Myocyte (in vitro differentiated cells): Measurements from ENCODE around the gene FAHD2B. TPM values are rescaled to one million over a fixed set of nuclear protein-coding genes. Genes with fewer than 3 reads are reported as not detected.
"Not testable (repeated sequence)": the region's sequence is repeated elsewhere in the genome, so short reads cannot be mapped to it uniquely, and the experiment has no call there.

Source experiments
- DNase-seq: peaks from one replicate; pipeline ENCODE4 v3.0.0-alpha.2; 2012; ENCODE audit warnings: low read depth
- polyA plus RNA-seq: library from polyadenylated mRNA; unstranded; fragments of >200 nt; gene quantifications from one replicate; pipeline ENCODE4 v1.2.1, GENCODE V29; 2012; ENCODE audit warnings: missing spikeins
- total RNA-seq: library from RNA; depleted of rRNA; stranded (reverse); fragments of >200 nt; gene quantifications from 2 replicates; pipeline ENCODE4 v1.2.3, GENCODE V29; 2014

The FAHD2B gene, protein sequence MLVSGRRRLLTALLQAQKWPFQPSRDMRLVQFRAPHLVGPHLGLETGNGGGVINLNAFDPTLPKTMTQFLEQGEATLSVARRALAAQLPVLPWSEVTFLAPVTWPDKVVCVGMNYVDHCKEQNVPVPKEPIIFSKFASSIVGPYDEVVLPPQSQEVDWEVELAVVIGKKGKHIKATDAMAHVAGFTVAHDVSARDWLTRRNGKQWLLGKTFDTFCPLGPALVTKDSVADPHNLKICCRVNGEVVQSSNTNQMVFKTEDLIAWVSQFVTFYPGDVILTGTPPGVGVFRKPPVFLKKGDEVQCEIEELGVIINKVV
- 0.47 and 1.3 TPM in 2 replicates for total RNA-seq
- 1.7 TPM for polyA plus RNA-seq

DNA sequence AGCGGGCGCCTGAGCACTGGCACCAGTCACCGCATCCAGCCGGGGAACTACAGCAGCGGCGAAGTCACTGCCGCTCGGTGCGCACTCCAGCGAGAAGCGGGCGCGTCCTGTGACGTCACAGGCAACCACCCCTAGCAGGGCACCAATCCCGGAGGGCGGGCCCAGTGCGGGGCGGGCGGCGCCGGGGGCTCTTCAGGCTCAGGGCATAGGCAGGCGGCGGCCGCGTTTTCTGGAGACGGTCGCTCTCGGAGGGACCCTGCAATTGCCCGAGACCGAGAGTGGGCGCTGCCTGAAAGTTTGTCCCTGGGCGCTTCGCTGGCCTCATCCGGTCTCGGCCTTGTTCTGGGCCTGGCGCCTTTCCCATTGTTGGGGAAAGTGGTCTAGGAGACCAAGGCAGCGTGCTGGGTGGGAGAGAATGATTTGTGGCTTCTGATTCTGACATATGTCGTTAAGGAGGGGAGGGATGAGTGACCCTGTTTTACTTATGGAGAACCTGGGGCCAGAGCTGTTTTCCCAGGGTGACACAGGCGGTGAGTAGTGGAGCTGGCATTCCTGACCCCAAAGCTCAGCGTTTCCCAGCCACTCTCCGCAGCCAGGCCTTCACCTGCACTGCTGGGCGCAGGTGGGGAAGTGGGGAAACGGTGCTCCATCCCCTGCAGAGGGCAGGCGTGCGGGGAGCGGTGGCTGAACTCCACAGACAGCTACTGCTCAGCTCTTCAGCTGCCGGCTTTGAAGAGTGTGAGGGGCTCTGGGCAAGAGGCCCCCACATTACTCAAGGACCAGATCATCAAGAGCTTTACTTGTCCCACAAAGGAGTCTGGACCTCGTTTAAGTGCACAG lies at the start of gene FAHD2B:
Gene FAHD2B, minus strand, starts transcription at position 111 of the 840 bp plus-strand sequence. CDS start 3,176 bp downstream, outside the sequence.
- peak; percentile 55 for DNase-seq

DNA sequence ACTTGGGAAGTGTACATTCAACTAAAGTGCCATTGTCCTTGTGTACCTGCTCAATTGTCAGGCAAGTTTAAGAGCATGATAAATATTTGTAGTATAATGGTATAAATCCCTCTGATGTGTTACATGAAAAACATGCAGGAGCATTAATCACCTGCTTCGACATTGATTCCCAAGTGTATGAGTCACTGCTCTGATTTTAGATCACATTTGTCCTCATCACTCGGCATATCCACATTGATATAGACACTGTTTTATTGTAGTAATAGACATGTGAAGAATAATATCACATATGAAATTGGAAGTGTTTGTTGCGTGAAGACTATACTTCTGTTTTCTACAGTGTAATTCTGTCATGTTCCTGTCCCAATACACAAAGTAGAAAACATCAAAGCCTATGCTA lies 49.3 kb upstream of the FAHD2B start:
- DNase-seq = peak; percentile 51

DNA sequence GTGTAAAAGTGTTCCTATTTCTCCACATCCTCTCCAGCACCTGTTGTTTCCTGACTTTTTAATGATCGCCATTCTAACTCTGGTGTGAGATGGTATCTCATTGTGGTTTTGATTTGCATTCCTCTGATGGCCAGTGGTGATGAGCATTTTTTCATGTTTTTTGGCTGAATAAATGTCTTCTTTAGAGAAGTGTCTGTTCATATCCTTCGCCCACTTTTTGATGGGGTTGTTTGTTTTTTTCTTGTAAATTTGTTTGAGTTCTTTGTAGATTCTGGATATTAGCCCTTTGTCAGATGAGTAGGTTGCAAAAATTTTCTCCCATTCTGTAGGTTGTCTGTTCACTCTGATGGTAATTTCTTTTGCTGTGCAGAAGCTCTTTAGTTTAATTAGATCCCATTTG lies 34.4 kb upstream of the FAHD2B start:
- DNase-seq = not testable (repeated sequence)

DNA sequence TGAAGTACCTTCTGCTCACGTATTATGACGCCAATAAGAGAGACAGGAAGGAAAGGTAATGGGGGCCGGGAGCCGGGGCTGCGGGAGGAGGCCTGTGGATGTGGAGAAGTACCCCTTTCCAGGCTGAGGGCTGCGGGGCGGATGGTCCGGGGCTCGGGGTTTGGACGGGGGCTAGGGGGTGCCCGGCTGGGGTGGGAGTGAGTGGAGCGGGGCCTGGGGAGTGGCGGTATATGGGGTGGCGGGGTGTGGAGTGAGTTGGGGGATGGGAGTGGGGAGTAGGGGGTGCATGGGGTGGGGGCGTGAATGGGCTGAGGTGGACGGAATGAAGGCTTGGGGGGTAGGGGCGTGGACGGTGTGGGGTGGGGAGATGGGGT lies 19.2 kb upstream of the FAHD2B start:
- DNase-seq = not testable (repeated sequence)

DNA sequence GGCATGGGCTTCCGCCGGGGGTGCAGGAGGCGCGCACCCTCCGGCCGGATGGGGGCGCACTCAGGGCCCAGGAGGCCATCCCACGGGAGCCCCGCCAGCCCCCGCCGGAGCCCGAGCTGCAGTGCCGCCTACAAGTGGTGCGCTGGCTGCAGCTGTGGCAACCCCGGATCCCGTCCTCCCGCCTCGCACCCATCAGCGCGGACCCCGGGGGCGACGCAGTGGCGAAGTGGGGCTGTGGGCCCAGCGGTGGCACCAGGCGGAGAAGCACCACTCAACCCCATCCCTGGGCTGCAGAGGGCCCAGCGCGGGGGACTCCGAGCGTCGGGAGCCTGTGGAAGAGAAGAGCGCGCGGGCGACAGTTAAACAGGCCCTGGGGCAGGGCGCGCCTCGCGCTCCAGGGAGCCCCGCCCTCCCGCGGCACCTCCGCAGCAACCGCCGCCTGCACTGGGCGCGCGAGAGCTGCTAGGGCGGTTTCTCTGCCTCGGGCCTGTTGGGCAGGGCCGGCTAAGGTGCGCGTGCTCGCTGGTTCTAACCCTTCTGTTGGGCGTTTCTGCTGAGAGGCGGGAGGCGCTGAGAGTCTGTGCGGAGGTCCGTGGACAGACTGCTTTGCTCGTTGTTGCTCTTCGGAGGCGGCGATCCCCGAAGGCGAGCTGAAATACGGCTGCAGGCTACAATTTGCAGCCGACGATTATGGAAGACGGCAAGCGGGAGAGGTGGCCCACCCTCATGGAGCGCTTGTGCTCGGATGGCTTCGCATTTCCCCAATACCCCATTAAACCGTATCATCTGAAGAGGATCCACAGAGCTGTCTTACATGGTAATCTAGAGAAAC lies 18.6 kb upstream of the FAHD2B start, which contains the start of gene ANKRD36:
Gene ANKRD36, plus strand, starts transcription at position 104 of the 832 bp plus-strand sequence. Its CDS starts 587 bp downstream, at position 691.
- peak; percentile 84 for DNase-seq

DNA sequence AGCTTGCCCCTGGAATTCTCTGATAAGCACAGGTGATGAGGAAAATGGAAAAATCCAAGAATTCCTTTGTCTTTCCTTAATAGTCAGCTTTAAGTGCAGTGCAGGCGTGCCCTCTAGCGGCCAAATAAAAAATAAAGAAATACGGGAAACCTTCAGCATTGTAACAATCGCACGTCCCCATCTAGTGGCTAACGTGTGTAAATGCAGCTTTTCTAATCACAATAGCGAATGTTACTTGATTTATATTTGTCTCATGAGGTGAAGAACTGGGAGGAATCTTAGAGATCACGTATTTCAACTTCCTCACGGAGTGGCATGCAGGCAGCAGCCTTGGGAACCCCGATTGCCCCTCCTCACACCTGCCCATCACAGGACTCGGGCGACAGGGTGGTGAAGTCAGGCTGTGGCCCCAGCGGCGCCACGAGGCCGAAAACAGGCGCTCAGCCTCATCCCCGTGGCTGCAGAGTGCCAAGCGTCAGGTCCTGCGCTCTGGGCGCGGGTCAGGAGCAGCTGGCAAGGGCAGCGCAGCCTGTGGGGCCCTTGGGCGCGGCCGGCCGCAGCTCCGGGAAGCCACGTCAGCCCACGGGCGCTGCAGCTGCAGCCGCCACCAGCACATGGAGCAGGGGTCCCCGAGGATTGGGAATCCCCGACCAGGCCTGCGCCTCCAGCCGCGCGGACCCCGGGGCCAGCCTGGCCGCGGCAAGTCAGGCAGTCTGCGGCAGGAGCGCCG lies 17.8 kb upstream of the FAHD2B start:
- DNase-seq = peak; percentile 71

DNA sequence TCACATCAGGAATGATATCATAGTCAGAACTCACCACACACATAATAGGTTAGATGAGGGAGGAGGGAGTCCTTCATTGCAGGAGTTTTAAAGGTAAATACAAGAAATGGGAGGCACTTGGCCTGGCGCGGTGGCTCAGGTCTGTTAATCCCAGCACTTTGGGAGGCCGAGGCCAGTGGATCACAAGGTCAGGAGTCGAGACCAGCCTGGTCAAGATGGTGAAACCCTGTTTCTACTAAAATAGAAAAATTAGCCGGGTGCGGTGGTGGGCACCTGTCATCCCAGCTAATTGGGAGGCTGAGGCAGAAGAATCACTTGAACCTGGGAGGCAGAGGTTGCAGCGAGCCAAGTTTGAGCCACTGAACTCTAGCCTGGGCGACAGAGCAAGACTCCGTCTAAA lies 16.6 kb upstream of the FAHD2B start:
- DNase-seq = not testable (repeated sequence)

DNA sequence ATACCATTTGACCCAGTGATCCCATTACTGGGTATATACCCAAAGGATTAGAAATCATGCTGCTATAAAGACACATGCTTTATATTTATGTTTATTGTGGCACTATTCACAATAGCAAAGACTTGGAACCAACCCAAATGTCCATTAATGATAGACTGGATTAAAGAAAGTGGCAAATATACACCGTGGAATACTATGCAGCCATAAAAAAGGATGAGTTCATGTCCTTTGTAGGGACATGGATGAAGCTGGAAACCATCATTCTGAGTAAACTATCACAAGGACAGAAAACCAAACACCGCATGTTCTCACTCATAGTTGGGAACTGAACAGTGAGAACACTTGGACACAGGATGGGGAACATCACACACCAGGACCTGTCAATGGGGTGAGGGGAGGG lies 12.2 kb upstream of the FAHD2B start:
- not testable (repeated sequence) for DNase-seq

DNA sequence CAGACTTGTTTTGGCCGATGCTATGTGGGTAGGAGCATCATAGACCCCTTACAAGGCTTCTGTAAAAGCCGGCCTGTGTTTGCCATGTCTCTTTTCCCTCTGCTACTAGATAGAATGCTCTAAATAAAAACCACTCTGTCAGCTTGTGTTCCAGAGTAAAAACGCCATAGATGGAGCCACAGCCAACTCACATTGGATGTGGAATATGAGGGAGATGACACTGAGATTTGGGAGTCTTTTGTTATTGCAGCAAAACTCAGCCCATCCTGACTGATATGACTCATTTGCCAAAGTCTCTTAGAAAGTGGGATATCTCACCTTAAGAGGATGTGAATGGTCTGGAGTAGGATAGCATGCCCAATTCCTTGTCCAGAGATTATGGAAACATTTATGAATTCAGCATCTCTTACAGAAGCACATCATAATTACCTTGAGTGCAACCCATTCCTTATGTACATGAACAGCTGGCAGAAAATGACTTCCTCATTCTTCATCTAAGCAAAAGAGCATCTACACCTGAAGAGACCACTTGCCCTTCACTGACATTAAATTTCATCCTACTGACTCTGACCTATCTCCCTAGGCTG lies 4.2 kb upstream of the FAHD2B start:
- DNase-seq = not testable (repeated sequence)

DNA sequence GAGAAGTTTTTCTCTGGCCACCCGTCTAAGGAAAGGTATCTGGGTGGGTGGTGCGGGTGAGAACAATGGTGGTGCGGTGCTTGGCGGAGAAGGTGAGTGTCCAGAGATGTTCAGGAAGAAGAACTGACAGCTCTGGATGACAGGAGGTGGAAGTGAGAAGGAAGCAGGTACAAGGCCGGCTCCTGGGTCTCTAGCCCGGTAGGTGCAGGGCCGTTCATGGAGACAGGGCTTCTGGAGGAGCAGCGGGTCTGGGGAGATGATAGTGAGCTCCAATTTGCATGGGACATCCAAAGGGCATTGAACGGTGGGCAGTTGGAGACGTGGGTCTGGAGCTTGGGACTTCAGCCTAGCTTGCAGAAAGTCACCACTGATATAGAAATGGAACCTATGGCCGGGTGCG lies 979 bp upstream of the FAHD2B start:
- DNase-seq = no peak

DNA sequence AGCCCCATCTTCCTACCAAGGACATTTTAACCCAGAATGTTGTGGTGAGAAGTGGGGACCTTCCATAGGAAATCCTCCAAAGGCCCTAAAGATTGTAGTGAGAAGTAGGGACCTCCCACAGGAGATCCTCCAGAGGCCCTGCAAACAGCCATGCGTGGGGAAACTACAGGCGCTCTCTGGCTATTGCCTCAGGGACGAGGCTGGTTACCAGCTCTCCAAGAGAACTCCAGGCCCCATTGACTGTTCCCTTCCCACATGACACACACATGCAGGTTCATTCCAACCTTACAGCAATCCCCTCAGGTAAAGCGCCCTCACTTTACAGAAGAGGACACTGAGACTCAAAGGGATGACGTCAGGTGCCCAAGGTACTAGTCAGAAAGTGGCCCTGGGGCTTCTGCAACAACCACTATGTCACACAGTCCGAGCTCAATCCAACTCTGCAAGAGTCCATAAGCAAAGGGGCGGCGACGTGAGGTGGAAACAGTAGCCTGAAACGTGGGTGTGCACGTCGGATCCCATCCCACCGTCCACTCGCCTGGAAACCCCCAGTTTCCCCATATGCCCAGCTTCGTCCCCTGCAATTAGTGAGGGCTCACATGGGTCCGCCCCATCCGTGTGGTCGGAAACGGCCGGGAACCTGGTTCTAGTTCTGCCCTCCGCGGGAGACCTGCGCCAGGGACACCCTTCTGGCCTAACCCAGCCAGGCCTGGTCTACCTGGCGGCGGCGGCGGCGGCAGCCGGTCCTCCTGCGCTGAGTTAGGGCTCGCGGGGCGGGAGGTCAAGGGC lies 505 bp downstream of the FAHD2B start:
- not testable (repeated sequence) for DNase-seq

DNA sequence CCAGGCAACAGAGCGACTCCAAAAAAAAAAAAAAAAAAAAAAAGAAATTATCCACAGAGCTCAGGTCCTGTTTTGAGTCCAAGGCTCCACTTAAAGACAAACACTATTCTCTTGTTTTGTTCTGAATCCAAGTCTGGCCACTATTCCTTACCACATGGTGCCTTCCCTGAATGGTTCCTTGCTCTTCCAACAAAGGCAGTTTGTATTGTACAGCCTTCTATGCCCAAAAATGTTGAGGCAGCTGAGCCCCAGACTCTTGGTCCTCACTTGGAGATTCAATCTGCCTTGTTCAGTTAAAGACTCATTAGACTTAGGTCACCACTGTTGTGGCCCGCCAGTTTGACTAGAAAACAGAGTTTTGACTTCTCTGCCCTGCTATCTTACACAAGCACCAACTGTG lies 1.7 kb downstream of the FAHD2B start:
- DNase-seq = not testable (repeated sequence)

DNA sequence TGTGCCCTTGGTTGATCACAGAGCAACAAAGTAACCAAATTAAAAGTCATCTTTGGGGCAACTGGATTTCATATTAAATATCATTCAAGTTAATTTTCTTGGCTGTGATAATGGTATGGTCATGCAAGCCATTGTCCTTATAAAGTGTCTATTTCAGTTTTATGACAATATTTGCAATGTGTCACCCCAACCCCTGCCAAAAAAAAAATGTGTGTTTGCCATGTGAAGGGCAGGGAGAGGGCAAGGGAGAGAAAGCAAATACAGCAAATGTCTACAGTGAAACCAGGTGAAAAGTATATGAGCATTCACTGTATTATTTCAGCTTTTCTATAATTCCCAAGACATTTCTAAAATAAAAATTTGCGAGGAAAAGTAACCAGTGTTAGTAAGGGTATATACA lies 6.0 kb downstream of the FAHD2B start:
- DNase-seq = not testable (repeated sequence)

DNA sequence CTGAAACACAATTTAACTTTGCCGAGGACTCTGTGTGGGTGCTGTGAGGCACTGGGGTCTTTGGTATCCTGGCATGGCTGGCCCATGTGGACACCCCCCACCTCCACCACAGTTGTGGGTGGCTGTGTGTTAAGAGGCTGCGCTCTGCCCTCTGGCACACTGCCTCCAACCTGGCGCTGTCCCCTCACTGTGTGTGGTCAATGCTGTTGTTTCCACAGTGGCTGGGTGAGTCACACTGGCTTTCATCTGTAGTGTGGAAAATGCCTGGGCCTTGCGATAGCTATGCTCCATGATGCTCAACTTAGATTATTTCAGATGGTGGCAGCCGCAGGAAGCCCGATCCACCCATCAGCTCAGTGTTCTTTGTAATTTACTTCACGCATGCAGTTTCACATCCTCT lies 9.6 kb downstream of the FAHD2B start:
- not testable (repeated sequence) for DNase-seq

DNA sequence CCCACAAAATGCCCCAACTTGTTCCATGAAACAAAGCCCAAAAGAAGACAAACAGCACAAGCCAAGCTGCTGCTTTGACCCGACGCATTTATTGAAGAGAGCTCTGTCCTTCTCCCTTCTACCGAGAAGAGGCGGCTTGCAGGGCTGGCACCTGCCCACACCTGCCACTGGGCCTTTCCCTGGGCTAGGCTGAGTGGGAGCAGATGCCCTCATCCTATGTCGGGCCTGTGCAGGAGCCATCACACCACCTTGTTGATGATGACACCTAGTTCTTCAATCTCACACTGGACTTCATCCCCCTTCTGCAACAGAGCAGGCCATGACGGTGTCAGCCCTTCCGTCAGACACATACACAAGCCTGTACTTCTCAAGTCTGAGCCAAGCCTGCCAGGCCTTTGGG lies 11.2 kb downstream of the FAHD2B start:
- not testable (repeated sequence) for DNase-seq

DNA sequence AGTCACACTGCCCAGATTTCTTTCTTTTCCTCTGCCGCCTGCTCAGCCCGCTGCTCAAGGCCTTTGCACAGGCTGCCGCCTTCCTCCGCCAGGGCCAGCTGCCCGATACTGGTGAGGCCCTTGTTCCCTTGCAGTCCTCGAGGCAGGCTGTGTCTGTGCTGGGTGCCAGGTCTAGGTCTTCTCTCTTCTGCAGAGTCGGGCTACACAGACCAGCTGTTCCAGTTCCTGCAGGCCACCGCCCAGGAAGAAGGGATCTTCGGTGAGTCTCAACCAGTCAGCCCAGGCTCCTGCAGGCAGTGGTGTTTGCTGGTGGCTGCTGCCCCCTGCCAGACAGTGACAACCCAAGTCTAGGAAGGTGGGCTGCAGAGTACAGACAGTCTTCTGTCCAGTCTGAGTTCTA lies 12.5 kb downstream of the FAHD2B start:
- DNase-seq = not testable (repeated sequence)

DNA sequence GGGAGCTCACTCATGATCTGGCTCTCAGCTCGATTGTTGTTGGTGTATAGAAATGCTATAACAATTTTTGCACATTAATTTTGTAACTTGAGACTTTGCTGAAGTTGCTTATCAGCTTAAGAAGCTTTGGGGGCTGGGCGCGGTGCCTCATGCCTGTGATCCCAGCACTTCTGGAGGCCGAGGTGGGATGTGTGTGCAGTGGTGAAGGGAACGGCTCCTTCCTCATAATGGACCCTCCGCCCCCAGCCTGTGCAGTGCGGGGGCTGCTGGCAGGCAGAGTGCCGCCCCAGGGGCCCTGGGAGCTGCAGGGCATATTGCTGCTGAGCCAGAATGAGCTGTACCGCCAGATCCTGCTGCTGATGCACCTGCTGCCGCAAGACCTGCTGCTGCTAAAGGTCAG lies 13.8 kb downstream of the FAHD2B start:
- DNase-seq = not testable (repeated sequence)

DNA sequence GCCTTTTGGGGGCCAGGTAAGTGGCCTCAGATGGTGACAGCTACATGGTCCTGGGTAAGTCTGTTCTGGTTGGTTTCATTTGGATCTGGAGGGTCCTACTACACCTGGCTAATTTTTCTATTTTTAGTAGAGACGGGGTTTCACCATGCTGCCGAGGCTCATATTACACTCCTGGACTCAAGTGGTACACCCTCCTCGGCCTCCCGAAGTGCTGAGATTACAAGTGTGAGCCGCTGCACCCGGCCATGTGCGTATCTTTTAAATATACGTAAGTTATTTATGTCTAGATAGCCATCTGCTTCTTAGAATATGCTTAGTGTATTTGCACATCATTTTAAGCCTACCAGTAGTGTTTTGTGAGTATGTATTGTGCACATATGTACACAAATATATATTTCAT lies 17.5 kb downstream of the FAHD2B start:
- DNase-seq = not testable (repeated sequence)

DNA sequence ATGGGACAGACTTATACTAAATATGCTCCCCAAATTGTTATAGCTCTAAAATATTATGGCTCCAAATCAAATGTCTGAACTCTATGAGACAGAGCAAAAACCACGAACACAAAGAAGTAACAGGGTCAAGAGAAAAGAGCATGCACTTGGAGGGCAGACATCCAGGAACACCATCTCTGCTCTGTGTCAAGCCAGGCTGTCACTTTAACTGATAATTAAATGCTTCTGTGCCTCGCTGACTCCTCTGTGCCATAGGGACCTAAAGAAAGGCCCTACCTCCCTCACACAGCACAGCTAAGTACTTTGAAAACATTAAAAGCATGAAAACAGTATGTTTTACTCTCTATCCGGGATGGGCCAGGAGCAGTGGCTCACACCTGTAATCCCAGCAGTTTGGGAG lies 23.8 kb downstream of the FAHD2B start:
- not testable (repeated sequence) for DNase-seq
